MM.1S (cell line): Measurements from ENCODE around the gene DAZAP1.

Experiments used
- DNase-seq: peaks from one replicate; pipeline ENCODE4 v3.0.0-alpha.2; 2015
- H2AFZ ChIP-seq: fragments of 300-600 bp; sonication (generic); 2 replicates; pipeline ENCODE4 v1.6.0; 2016; ENCODE audit warnings: antibody characterized with exemption, low read length
- H3F3A ChIP-seq: fragments of 300-600 bp; sonication (generic); 2 replicates; pipeline ENCODE4 v1.6.1; 2016; ENCODE audit warnings: mild to moderate bottlenecking, antibody characterized with exemption, low read length, moderate library complexity, mixed read lengths; ENCODE audit not compliant: insufficient read depth
- H3K27ac ChIP-seq: fragments of 300-600 bp; sonication (generic); 2 replicates; pipeline ENCODE4 v1.5.1; 2016; ENCODE audit warnings: mild to moderate bottlenecking, low read length
- H3K27me3 ChIP-seq: fragments of 300-600 bp; sonication (generic); replicated peaks from 2 replicates; pipeline ENCODE4 v1.6.0; 2016; ENCODE audit warnings: low read length; ENCODE audit not compliant: insufficient read depth
- H3K36me3 ChIP-seq: fragments of 300-600 bp; sonication (generic); replicated peaks from 2 replicates; pipeline ENCODE4 v1.6.1; 2016; ENCODE audit warnings: mild to moderate bottlenecking, low read length, mixed read lengths; ENCODE audit not compliant: insufficient read depth
- H3K4me1 ChIP-seq: fragments of 300-600 bp; sonication (generic); 2 replicates; pipeline ENCODE4 v1.6.1; 2016; ENCODE audit warnings: low read length, mixed read lengths
- H3K4me2 ChIP-seq: fragments of 300-600 bp; sonication (generic); 2 replicates; pipeline ENCODE4 v1.6.0; 2016; ENCODE audit warnings: low read depth, low read length
- H3K4me3 ChIP-seq: fragments of 300-600 bp; sonication (generic); 2 replicates; pipeline ENCODE4 v1.5.1; 2016; ENCODE audit warnings: low read length, mixed read lengths
- H3K79me2 ChIP-seq: fragments of 300-600 bp; sonication (generic); 2 replicates; pipeline ENCODE4 v1.6.1; 2016; ENCODE audit warnings: mixed run types, low read length, mixed read lengths
- H3K9ac ChIP-seq: fragments of 300-600 bp; sonication (generic); 2 replicates; pipeline ENCODE4 v1.6.1; 2016; ENCODE audit warnings: low read length, mixed read lengths
- H3K9me2 ChIP-seq: fragments of 300-600 bp; sonication (generic); replicated peaks from 2 replicates; pipeline ENCODE4 v1.6.1; 2016; ENCODE audit warnings: mild to moderate bottlenecking, low read length, mixed read lengths; ENCODE audit not compliant: insufficient read depth
- H3K9me3 ChIP-seq: fragments of 300-600 bp; sonication (generic); replicated peaks from 2 replicates; pipeline ENCODE4 v1.6.1; 2016; ENCODE audit warnings: mild to moderate bottlenecking, low read length, mixed read lengths; ENCODE audit not compliant: insufficient read depth
- H4K20me1 ChIP-seq: fragments of 300-600 bp; sonication (generic); 2 replicates; pipeline ENCODE4 v1.6.1; 2016; ENCODE audit warnings: mild to moderate bottlenecking, low read length, moderate library complexity, mixed read lengths; ENCODE audit not compliant: insufficient read depth
- EZH2 ChIP-seq: fragments of 300-600 bp; sonication (generic); optimal IDR thresholded peaks from 2 replicates; pipeline ENCODE3; 2017; ENCODE audit warnings: low read depth, mild to moderate bottlenecking, antibody characterized with exemption, low read length, mixed read lengths
- EZH2phosphoT487 ChIP-seq: fragments of 300-600 bp; sonication (generic); IDR thresholded peaks from 2 replicates; pipeline ENCODE4 v1.6.1; 2018; ENCODE audit warnings: antibody characterized with exemption, low read length
- TF ChIP-seq, protein P1 (sequence below): fragments of 300-600 bp; sonication (generic); IDR thresholded peaks from 2 replicates; pipeline ENCODE4 v1.5.1; 2016; ENCODE audit warnings: antibody characterized with exemption, low read length, mixed read lengths

Gene DAZAP1

GRCh38 chr19:1471515-1472160 lies 64.3 kb downstream of the DAZAP1 start:
- no peaks in the 10 kb centered on the region for H3K9me2 ChIP-seq
- no peak overlapping the region for H2AFZ ChIP-seq
- H3K9ac ChIP-seq: no peak overlapping the region
- peaks cover 17% of the 10 kb centered on the region for H3K79me2 ChIP-seq
- TF ChIP-seq, protein P1, sequence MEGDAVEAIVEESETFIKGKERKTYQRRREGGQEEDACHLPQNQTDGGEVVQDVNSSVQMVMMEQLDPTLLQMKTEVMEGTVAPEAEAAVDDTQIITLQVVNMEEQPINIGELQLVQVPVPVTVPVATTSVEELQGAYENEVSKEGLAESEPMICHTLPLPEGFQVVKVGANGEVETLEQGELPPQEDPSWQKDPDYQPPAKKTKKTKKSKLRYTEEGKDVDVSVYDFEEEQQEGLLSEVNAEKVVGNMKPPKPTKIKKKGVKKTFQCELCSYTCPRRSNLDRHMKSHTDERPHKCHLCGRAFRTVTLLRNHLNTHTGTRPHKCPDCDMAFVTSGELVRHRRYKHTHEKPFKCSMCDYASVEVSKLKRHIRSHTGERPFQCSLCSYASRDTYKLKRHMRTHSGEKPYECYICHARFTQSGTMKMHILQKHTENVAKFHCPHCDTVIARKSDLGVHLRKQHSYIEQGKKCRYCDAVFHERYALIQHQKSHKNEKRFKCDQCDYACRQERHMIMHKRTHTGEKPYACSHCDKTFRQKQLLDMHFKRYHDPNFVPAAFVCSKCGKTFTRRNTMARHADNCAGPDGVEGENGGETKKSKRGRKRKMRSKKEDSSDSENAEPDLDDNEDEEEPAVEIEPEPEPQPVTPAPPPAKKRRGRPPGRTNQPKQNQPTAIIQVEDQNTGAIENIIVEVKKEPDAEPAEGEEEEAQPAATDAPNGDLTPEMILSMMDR: peak; percentile 19; the same call in 1 of the 2 replicates
- no peak for TF ChIP-seq EZH2phosphoT487
- no peak for DNase-seq
- H3K27me3 ChIP-seq: peaks cover 40% of the 10 kb centered on the region
- H3K4me3 ChIP-seq: no peak overlapping the region
- peaks cover 14% of the 10 kb centered on the region for H4K20me1 ChIP-seq
- H3K27ac ChIP-seq: no peak overlapping the region
- H3K4me1 ChIP-seq: peaks cover 14% of the 10 kb centered on the region; the same call in 1 of the 2 replicates
- H3K9me3 ChIP-seq: no peaks in the 10 kb centered on the region
- no peaks in the 10 kb centered on the region for H3K36me3 ChIP-seq
- H3F3A ChIP-seq: peaks cover 9% of the 10 kb centered on the region; the same call in 1 of the 2 replicates
- peak overlapping the region; percentile 65; the same call in 1 of the 2 replicates for H3K4me2 ChIP-seq

DNA sequence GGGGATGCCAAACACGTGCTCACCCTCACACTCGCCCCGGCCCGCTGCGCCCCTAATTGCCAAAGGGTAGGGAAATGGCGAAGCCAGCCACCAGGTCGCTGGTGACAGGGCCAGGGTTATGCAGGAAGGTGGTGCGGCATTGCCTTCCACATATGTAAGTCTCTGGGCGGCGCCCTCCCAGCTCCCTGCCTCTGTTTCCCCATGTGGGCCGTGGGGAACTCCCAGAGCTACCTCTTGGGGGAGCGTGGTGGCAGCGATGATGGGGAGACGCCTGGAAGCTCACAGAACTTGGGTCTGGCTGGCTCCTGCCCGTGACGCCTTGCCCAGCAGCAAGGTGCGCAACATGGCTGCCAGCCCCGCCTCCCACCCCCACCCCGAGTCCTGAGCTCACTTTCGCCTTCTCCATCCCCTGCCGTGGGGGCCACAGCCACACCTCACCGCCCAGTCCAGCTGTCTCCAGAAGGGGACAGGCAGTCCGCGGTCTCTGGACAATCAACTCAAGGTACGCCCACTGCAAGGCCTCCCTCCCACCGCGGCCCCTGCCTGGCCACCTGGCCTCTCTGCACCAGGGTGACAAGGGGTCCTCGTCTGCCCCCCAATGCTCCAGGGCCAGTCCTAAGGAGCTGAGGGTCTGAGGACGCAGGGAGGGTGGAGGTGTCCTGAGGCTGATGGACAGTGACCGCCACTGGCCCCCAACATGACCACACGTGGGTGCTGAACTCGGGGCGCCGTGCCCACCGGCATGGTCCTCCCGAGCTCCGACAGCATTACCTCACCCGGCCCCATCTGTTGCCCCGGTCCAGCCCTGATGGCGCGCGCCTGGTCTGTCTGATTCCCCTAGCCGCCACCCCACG lies 65.1 kb downstream of the DAZAP1 start:
- Histone ChIP-seq H3K27ac (no peak overlapping the region), H3K79me2 (peaks cover 26% of the 10 kb centered on the region), H2AFZ (no peak overlapping the region), H3K9me3 (no peaks in the 10 kb centered on the region), H3K9me2 (no peaks in the 10 kb centered on the region), H3F3A (peaks cover 9% of the 10 kb centered on the region; the same call in 1 of the 2 replicates), H3K9ac (no peak overlapping the region), H3K4me3 (no peak overlapping the region), H3K36me3 (no peaks in the 10 kb centered on the region), H3K4me2 (no peak overlapping the region), H4K20me1 (peaks cover 14% of the 10 kb centered on the region), H3K27me3 (peaks cover 40% of the 10 kb centered on the region), H3K4me1 (peaks cover 14% of the 10 kb centered on the region; the same call in 1 of the 2 replicates)
- no peak for TF ChIP-seq EZH2phosphoT487
- TF ChIP-seq EZH2: no peak
- TF ChIP-seq, protein P1: no peak
- DNase-seq: no peak

DNA sequence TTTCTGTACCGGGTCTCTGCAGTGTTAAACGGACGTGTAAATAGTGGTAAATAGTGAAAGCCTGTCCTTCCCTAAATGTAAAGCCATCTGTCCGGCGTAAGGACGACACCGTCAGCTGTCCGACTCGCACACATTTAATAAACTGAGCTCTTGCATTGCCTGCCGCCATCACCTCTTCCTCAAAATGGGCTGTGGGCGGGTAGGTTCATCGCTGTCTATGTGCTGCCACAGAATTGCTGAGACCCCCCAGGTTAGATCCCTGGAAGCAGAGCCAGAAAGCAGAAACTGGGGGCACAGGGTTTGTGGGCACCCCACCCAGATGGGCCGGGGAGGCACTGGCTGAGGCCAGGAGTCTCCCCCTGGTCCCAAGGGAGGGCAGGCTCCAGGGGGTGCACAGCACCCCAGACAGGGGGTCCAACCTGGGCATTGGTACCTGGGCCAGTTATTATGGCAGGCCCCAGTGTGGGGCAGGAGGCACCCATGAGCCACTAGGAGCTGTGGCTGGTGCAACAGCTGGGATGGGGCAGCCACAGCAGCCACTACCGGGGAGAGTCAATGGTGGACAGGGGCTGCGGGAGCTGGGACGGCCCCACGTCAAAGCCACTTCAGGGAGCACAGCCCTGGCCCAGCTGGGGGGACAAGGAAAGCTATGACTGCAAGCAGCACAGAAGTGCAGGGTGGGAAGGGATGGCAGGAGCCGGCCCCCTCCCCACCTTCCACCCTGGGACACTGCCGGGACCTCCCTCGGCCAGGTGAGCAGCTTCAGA lies 65.9 kb downstream of the DAZAP1 start:
- Histone ChIP-seq H3K36me3 (no peaks in the 10 kb centered on the region), H3K27me3 (peaks cover 33% of the 10 kb centered on the region), H3K4me2 (no peak overlapping the region)

More for the DNA sequence above, 65.9 kb downstream of the DAZAP1 start:
- H3K9ac ChIP-seq: no peak overlapping the region
- no peak overlapping the region for H3K4me3 ChIP-seq
- H3K4me1 ChIP-seq: peaks cover 14% of the 10 kb centered on the region; the same call in 1 of the 2 replicates
- DNase-seq: no peak
- peaks cover 33% of the 10 kb centered on the region for H3K79me2 ChIP-seq
- no peak overlapping the region for H2AFZ ChIP-seq
- TF ChIP-seq, protein P1: no peak
- TF ChIP-seq EZH2: no peak
- no peak for TF ChIP-seq EZH2phosphoT487
- peaks cover 9% of the 10 kb centered on the region; the same call in 1 of the 2 replicates for H3F3A ChIP-seq
- H3K9me3 ChIP-seq: no peaks in the 10 kb centered on the region
- no peaks in the 10 kb centered on the region for H3K9me2 ChIP-seq
- no peak overlapping the region for H3K27ac ChIP-seq
- peaks cover 14% of the 10 kb centered on the region for H4K20me1 ChIP-seq
